Measurements from ENCODE around the gene ZSWIM8.

The ZSWIM8 gene, protein sequence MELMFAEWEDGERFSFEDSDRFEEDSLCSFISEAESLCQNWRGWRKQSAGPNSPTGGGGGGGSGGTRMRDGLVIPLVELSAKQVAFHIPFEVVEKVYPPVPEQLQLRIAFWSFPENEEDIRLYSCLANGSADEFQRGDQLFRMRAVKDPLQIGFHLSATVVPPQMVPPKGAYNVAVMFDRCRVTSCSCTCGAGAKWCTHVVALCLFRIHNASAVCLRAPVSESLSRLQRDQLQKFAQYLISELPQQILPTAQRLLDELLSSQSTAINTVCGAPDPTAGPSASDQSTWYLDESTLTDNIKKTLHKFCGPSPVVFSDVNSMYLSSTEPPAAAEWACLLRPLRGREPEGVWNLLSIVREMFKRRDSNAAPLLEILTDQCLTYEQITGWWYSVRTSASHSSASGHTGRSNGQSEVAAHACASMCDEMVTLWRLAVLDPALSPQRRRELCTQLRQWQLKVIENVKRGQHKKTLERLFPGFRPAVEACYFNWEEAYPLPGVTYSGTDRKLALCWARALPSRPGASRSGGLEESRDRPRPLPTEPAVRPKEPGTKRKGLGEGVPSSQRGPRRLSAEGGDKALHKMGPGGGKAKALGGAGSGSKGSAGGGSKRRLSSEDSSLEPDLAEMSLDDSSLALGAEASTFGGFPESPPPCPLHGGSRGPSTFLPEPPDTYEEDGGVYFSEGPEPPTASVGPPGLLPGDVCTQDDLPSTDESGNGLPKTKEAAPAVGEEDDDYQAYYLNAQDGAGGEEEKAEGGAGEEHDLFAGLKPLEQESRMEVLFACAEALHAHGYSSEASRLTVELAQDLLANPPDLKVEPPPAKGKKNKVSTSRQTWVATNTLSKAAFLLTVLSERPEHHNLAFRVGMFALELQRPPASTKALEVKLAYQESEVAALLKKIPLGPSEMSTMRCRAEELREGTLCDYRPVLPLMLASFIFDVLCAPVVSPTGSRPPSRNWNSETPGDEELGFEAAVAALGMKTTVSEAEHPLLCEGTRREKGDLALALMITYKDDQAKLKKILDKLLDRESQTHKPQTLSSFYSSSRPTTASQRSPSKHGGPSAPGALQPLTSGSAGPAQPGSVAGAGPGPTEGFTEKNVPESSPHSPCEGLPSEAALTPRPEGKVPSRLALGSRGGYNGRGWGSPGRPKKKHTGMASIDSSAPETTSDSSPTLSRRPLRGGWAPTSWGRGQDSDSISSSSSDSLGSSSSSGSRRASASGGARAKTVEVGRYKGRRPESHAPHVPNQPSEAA (N-terminal part only)

GRCh38 chr10:73785211-73785720 lies at the start of gene ZSWIM8:
ZSWIM8 (plus strand) TSS chr10:73785606; CDS start chr10:73785879, 273 bp downstream.
- TF ChIP-seq CTCF (IDR thresholded peaks at IDR 0.05) = no peak

DNA sequence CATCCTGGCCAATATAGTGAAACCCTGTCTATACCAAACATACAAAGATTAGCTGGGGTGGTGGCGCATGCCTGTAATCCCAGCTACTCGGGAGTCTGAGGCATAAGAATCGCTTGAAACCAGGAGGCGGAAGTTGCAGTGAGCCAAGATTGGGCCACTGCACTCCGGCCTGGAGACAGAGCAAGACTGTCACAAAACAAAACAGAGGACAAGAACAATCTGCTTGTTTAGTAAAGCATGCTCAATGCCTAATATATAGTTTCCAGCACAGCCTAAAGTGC lies 43.0 kb upstream of the ZSWIM8 start:
- TF ChIP-seq CTCF (IDR thresholded peaks at IDR 0.05) = no peak

GRCh38 chr10:73743327-73743904 lies 42.0 kb upstream of the ZSWIM8 start:
- TF ChIP-seq CTCF (IDR thresholded peaks at IDR 0.05) = no peak

GRCh38 chr10:73743905-73744663 lies 41.3 kb upstream of the ZSWIM8 start, which contains the start of gene SEC24C:
SEC24C (plus strand) TSS chr10:73744372; CDS start chr10:73746833, 2,461 bp downstream.
- no peak for TF ChIP-seq CTCF (IDR thresholded peaks at IDR 0.05)

DNA sequence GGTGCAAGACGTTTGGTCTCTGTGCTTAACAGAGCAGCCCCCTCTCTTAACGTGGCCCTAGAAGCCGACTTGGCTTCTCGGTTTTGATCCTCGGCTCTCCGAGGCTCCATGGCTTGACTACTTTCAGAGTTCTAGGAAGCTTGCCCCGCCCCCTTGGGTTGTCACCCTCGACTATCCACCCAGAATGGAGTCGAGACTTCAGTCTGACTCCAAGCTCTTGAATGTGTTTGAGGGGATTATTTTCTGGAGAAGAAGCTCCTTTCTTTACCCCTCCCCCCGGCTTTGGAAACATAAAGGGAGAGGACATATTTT lies 40.8 kb upstream of the ZSWIM8 start:
- TF ChIP-seq CTCF (IDR thresholded peaks at IDR 0.05) = no peak

GRCh38 chr10:73746721-73747120 lies 38.7 kb upstream of the ZSWIM8 start:
- TF ChIP-seq CTCF (IDR thresholded peaks at IDR 0.05) = no peak

All from LNCAP (cell line).